ENCODE data around the gene PALMD. TPM values are rescaled to one million over a fixed set of nuclear protein-coding genes. Genes with fewer than 3 reads are reported as not detected.

The PALMD gene
- total and polyA plus RNA-seq, 11 donors, result 74.0 to 236 (median 120) TPM

- intact Hi-C loops (cut with DNase I), result loop anchor here in 7 of 10 donors (10.0 kb wide), 4 partner anchors 110 to 910 kb away; no protein-coding TSS in a partner anchor
- H3K4me1 ChIP-seq, result peaks cover 0 to 14% (median 0%) of the 10 kb centered on the region in 12 donors
- H3K27me3 ChIP-seq, result no peaks in the 10 kb centered on the region
- H3K4me3 ChIP-seq, result peak overlapping the region in 1 of 12 donors; percentile 6
- peak in 3 of 4 donors; percentile 35 to 61 (median 45) for ATAC-seq
- peak overlapping the region in 6 of 12 donors; percentile 11 to 43 (median 18) for H3K27ac ChIP-seq
- TF ChIP-seq POLR2A (IDR thresholded peaks at IDR 0.05) (no peak), CTCF (IDR thresholded peaks at IDR 0.05) (no peak)
- peaks cover 0 to 17% (median 6%) of the 10 kb centered on the region in 9 donors for H3K36me3 ChIP-seq
- DNase-seq, result peak in 3 of 5 donors; percentile 30 to 55 (median 31)
- 66 to 76% (median 70%) methylated on average over 15 to 17 of the region's 17 CpGs for WGBS, 4 donors
- H3K9me3 ChIP-seq, result peaks cover 0 to 6% (median 0%) of the 10 kb centered on the region in 12 donors
These were observed 58.5 kb downstream of the PALMD start for GRCh38 chr1:99704356-99704816.

- no peak for DNase-seq
- intact Hi-C loops (cut with DNase I), result loop anchor here in 8 of 10 donors (1.0 to 10.0 kb wide), 9 partner anchors 108 to 911 kb away; no protein-coding TSS in a partner anchor
These were observed 59.5 kb downstream of the PALMD start for GRCh38 chr1:99705385-99705784.

GRCh38 chr1:99707535-99708142 lies 61.7 kb downstream of the PALMD start:
- intact Hi-C loops (cut with DNase I), result loop anchor here (1.0 to 10.0 kb wide), 10 partner anchors 110 to 913 kb away; no protein-coding TSS in a partner anchor
- H3K36me3 ChIP-seq, result peaks cover 0 to 49% (median 32%) of the 10 kb centered on the region in 9 donors
- 9 to 18% (median 11%) methylated on average over 4 of the region's 4 CpGs for WGBS, 4 donors
- H3K27me3 ChIP-seq, result no peaks in the 10 kb centered on the region
- DNase-seq (peak in 4 of 5 donors; percentile 57 to 76 (median 66)), ATAC-seq (peak; percentile 58 to 86 (median 80))
- no peak overlapping the region for H3K4me3 ChIP-seq
- H3K4me1 ChIP-seq, result peaks cover 0 to 14% (median 0%) of the 10 kb centered on the region in 12 donors
- H3K9me3 ChIP-seq, result no peaks in the 10 kb centered on the region
- peak; percentile 81 to 96 (median 92) for TF ChIP-seq CTCF (IDR thresholded peaks at IDR 0.05)
- TF ChIP-seq POLR2A (IDR thresholded peaks at IDR 0.05), result no peak
- peak overlapping the region in 3 of 12 donors; percentile 24 to 34 (median 29) for H3K27ac ChIP-seq

More at GRCh38 chr1:99705385-99705784, 59.5 kb downstream of the PALMD start:
- Histone ChIP-seq H3K9me3 (peaks cover 0 to 6% (median 0%) of the 10 kb centered on the region in 12 donors), H3K4me1 (peaks cover 0 to 14% (median 0%) of the 10 kb centered on the region in 12 donors), H3K4me3 (no peak overlapping the region), H3K27ac (peak overlapping the region in 4 of 12 donors; percentile 14 to 43 (median 22)), H3K36me3 (peaks cover 0 to 27% (median 16%) of the 10 kb centered on the region in 9 donors), H3K27me3 (no peaks in the 10 kb centered on the region)
- ATAC-seq, result peak in 1 of 4 donors; percentile 26
- TF ChIP-seq CTCF (IDR thresholded peaks at IDR 0.05), result no peak
- TF ChIP-seq POLR2A (IDR thresholded peaks at IDR 0.05), result no peak

GRCh38 chr1:99710994-99711393 lies 65.1 kb downstream of the PALMD start:
- H3K4me1 ChIP-seq, result no peaks in the 10 kb centered on the region
- ATAC-seq, result no peak
- H3K4me3 ChIP-seq, result no peak overlapping the region
- no peaks in the 10 kb centered on the region for H3K9me3 ChIP-seq
- TF ChIP-seq POLR2A (IDR thresholded peaks at IDR 0.05) (no peak), CTCF (IDR thresholded peaks at IDR 0.05) (no peak)
- WGBS, 4 donors, result 91 to 97% (median 96%) methylated on average over 4 of the region's 4 CpGs
- DNase-seq, result no peak
- peaks cover 0 to 79% (median 51%) of the 10 kb centered on the region in 9 donors for H3K36me3 ChIP-seq
- intact Hi-C loops (cut with DNase I), result loop anchor here in 1 of 10 donors (10.0 kb wide), 1 partner anchor 916 kb away; no protein-coding TSS in a partner anchor
- H3K27ac ChIP-seq, result no peak overlapping the region
- no peaks in the 10 kb centered on the region for H3K27me3 ChIP-seq
